ENCODE measurements around the gene PLBD2.

The PLBD2 gene

DNA sequence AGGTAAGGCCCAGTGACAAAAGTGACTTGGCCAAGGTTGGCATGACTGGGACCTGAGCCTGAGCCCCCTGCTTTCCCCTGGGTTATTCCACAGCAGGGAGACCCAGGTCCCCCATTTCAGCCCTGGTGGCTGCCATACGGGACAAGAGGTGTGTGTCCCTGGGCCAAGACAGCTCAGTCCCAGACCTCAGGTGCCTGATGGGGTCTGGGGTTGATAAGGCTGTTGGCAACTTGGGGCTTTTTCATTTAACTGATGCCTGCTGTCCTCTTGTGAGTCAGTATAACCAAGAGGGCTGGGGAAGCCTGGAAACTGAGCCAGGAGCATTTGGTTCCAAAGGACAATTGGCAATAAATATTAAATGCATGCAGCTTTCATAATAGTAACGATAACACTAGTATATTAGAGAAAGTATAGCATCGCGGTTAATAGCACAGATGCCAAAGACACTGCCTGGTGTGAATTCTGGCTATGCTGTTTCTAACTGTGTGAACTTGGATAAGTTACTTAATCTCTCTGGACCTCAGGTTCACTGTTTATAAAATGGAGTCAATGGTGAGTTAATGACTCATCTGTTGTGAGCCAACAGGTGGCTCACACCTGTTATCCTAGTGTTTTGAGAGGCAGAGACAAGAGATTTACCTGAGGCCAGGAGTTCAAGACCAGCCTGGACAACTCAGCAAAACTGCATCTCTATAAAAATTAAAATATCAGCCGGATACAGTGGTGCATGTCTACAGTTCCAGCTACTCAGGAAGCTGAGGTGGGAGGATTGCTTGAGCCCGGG, 64.7 kb downstream of the PLBD2 start:
- no peak for DNase-seq

GRCh38 chr12:113424456-113424855, 66.1 kb downstream of the PLBD2 start:
- DNase-seq: no peak

- no peak for DNase-seq
Observed at GRCh38 chr12:113424915-113425823, 66.8 kb downstream of the PLBD2 start.

GRCh38 chr12:113425960-113426453, 67.6 kb downstream of the PLBD2 start:
- no peak for DNase-seq

DNA sequence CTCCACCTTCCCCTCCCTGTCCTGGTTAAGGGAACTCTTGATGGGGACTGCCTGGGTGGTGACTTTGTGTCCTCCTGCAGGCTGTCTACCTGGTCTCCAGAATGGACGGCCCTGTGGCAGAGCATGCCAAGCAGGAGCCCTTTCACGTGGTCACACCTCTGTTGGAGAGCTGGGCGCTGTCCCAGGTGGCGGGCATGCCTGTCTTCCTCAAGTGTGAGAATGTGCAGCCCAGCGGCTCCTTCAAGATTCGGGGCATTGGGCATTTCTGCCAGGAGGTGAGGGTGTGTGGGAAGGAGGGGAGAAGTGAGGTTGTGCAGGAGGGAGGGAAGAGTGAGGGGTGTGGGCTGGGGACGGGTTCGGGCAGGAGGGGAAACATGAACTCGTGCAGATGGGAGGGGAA, 69.5 kb downstream of the PLBD2 start:
- no peak for DNase-seq

GRCh38 chr12:113428482-113428881, 70.1 kb downstream of the PLBD2 start:
- DNase-seq: no peak

- DNase-seq: no peak
Observed at GRCh38 chr12:113432986-113433385, 74.6 kb downstream of the PLBD2 start.

DNA sequence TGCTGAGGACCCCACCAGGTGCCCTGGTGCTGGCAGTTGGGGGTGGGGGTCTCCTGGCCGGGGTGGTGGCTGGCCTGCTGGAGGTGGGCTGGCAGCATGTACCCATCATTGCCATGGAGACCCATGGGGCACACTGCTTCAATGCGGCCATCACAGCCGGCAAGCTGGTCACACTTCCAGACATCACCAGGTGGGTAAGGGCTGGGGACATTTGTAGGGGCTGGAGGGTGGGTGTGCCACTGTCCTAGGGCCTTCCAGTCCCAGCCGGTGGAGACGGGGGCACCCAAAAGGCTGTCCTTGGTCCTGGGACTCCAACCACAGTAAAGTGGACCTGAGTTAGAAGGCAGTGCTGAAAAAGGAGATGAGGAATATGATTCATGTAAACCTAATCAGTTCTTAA, 77.0 kb downstream of the PLBD2 start:
- DNase-seq: no peak

DNA sequence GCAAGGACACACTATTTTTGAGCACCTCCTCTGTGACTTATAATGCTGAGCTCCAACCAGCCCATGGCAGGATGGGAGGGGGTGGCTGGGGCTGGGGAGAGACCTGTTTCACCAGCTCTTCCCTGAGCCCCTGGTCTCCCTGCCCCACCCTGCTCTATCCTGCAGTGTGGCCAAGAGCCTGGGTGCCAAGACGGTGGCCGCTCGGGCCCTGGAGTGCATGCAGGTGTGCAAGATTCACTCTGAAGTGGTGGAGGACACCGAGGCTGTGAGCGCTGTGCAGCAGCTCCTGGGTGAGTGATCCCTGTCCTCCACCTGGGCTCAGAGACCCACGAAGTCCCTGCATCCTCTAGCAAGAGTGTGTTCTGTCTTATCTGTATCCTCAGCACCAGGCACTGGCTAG, 78.2 kb downstream of the PLBD2 start:
- DNase-seq: no peak

- no peak for DNase-seq
Observed at GRCh38 chr12:113436993-113437728, 78.8 kb downstream of the PLBD2 start.

- no peak for DNase-seq
Observed at GRCh38 chr12:113437729-113438100, 79.3 kb downstream of the PLBD2 start.

DNA sequence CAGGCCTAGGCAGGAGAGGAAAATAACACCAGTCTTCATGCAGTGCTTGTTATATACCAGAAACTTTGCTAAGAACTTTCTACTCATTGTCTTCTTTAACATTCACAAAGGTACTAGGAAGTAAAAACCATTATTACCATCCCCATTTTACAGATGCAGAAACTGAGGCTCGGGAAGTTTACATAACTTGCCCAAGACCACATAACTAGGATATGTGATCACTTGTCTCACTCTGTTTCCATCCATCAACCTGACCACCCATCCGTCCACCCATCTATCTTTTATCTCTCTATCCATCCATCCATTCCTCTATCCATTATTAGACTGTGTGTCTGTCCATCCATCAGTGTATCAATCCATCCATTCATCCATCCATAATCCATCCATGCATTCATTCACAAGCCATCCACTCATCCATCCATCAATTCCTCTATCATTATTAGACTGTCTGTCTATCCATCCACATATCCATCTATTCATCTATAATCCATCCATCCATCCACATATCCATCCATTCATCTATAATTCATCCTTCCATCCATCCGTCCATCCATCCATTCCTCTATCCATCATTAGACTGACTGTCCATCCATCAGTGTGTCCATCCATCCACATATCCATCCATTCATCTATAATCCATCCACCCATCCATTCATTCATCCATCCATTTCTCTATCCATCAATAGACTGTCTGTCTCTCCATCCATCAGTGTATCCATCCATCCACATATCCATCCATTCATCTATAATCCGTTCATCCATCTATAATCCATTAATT, 80.3 kb downstream of the PLBD2 start:
- no peak for DNase-seq

DNA sequence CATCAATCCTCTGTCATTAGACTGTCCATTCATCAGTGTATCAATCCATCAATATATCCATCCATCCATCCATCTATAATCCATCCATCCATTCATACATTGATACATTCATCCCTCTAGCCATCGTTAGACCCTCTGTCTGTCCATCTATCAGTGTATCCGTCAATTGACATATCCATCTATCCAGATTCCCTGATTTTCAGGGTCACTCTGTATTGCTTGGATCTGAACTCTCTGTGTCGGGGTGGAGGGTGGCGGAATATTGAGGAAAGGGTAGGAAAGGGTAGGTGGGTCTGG, 80.9 kb downstream of the PLBD2 start:
- no peak for DNase-seq

GRCh38 chr12:113439606-113440030, 81.2 kb downstream of the PLBD2 start:
- no peak for DNase-seq

- DNase-seq: no peak
Observed at GRCh38 chr12:113440336-113440735, 81.9 kb downstream of the PLBD2 start.
